ENCODE data around the gene EMILIN1.

Gene EMILIN1

GRCh38 chr2:27095427-27095744, 17.0 kb downstream of the EMILIN1 start:
- Histone ChIP-seq H3K4me1 (ENCODE audit: control insufficient read depth, insufficient read depth, low read length) (no peaks in the 10 kb centered on the region), H3K27ac (ENCODE audit: low read length) (no peak overlapping the region), H3K9me3 (ENCODE audit: control insufficient read depth, insufficient read depth, low read length) (no peaks in the 10 kb centered on the region), H3K4me3 (ENCODE audit: low read length) (no peak overlapping the region), H3K27me3 (ENCODE audit: control insufficient read depth, insufficient read depth, low read length) (no peaks in the 10 kb centered on the region), H3K36me3 (ENCODE audit: control insufficient read depth, insufficient read depth, low read length) (no peaks in the 10 kb centered on the region)
- DNase-seq (ENCODE audit: low read depth, low spot score): no peak
- no CpG with 5 or more reads among the region's 2 CpGs for WGBS (ENCODE audit: insufficient coverage, insufficient read length)

- DNase-seq (ENCODE audit: low read depth, low spot score): no peak
These were observed 17.6 kb downstream of the EMILIN1 start for GRCh38 chr2:27095745-27096651.

GRCh38 chr2:27096748-27097297, 18.4 kb downstream of the EMILIN1 start:
- no peaks in the 10 kb centered on the region for H3K36me3 ChIP-seq (ENCODE audit: control insufficient read depth, insufficient read depth, low read length)
- H3K4me1 ChIP-seq (ENCODE audit: control insufficient read depth, insufficient read depth, low read length): no peaks in the 10 kb centered on the region
- H3K4me3 ChIP-seq (ENCODE audit: low read length): no peak overlapping the region
- no peak for DNase-seq (ENCODE audit: low read depth, low spot score)
- H3K27me3 ChIP-seq (ENCODE audit: control insufficient read depth, insufficient read depth, low read length): no peaks in the 10 kb centered on the region
- no peaks in the 10 kb centered on the region for H3K9me3 ChIP-seq (ENCODE audit: control insufficient read depth, insufficient read depth, low read length)
- no CpG with 5 or more reads among the region's 3 CpGs for WGBS (ENCODE audit: insufficient coverage, insufficient read length)
- no peak overlapping the region for H3K27ac ChIP-seq (ENCODE audit: low read length)

More at GRCh38 chr2:27095745-27096651, 17.6 kb downstream of the EMILIN1 start:
- WGBS (ENCODE audit: insufficient coverage, insufficient read length): no CpG with 5 or more reads among the region's 18 CpGs
- H3K4me3 ChIP-seq (ENCODE audit: low read length): no peak overlapping the region
- H3K27ac ChIP-seq (ENCODE audit: low read length): no peak overlapping the region
- H3K27me3 ChIP-seq (ENCODE audit: control insufficient read depth, insufficient read depth, low read length): no peaks in the 10 kb centered on the region
- no peaks in the 10 kb centered on the region for H3K4me1 ChIP-seq (ENCODE audit: control insufficient read depth, insufficient read depth, low read length)
- no peaks in the 10 kb centered on the region for H3K36me3 ChIP-seq (ENCODE audit: control insufficient read depth, insufficient read depth, low read length)
- H3K9me3 ChIP-seq (ENCODE audit: control insufficient read depth, insufficient read depth, low read length): no peaks in the 10 kb centered on the region

GRCh38 chr2:27097341-27097740, 18.9 kb downstream of the EMILIN1 start:
- Histone ChIP-seq H3K36me3 (ENCODE audit: control insufficient read depth, insufficient read depth, low read length) (no peaks in the 10 kb centered on the region), H3K9me3 (ENCODE audit: control insufficient read depth, insufficient read depth, low read length) (no peaks in the 10 kb centered on the region), H3K27ac (ENCODE audit: low read length) (no peak overlapping the region), H3K4me3 (ENCODE audit: low read length) (no peak overlapping the region), H3K4me1 (ENCODE audit: control insufficient read depth, insufficient read depth, low read length) (no peaks in the 10 kb centered on the region), H3K27me3 (ENCODE audit: control insufficient read depth, insufficient read depth, low read length) (no peaks in the 10 kb centered on the region)
- no CpG with 5 or more reads among the region's 14 CpGs for WGBS (ENCODE audit: insufficient coverage, insufficient read length)
- DNase-seq (ENCODE audit: low read depth, low spot score): no peak

- H3K9me3 ChIP-seq (ENCODE audit: control insufficient read depth, insufficient read depth, low read length): no peaks in the 10 kb centered on the region
- no peak overlapping the region for H3K27ac ChIP-seq (ENCODE audit: low read length)
- no CpG with 5 or more reads among the region's 19 CpGs for WGBS (ENCODE audit: insufficient coverage, insufficient read length)
- H3K36me3 ChIP-seq (ENCODE audit: control insufficient read depth, insufficient read depth, low read length): no peaks in the 10 kb centered on the region
- H3K27me3 ChIP-seq (ENCODE audit: control insufficient read depth, insufficient read depth, low read length): no peaks in the 10 kb centered on the region
- no peak overlapping the region for H3K4me3 ChIP-seq (ENCODE audit: low read length)
- H3K4me1 ChIP-seq (ENCODE audit: control insufficient read depth, insufficient read depth, low read length): no peaks in the 10 kb centered on the region
- no peak for DNase-seq (ENCODE audit: low read depth, low spot score)
These were observed 21.0 kb downstream of the EMILIN1 start for GRCh38 chr2:27099334-27099955.

GRCh38 chr2:27100036-27100435, 21.6 kb downstream of the EMILIN1 start:
- H3K27me3 ChIP-seq (ENCODE audit: control insufficient read depth, insufficient read depth, low read length): no peaks in the 10 kb centered on the region
- H3K4me1 ChIP-seq (ENCODE audit: control insufficient read depth, insufficient read depth, low read length): no peaks in the 10 kb centered on the region
- H3K27ac ChIP-seq (ENCODE audit: low read length): no peak overlapping the region
- DNase-seq (ENCODE audit: low read depth, low spot score): no peak
- no peak overlapping the region for H3K4me3 ChIP-seq (ENCODE audit: low read length)
- no peaks in the 10 kb centered on the region for H3K9me3 ChIP-seq (ENCODE audit: control insufficient read depth, insufficient read depth, low read length)
- no CpG with 5 or more reads among the region's 10 CpGs for WGBS (ENCODE audit: insufficient coverage, insufficient read length)
- H3K36me3 ChIP-seq (ENCODE audit: control insufficient read depth, insufficient read depth, low read length): no peaks in the 10 kb centered on the region

GRCh38 chr2:27102329-27102728, 23.9 kb downstream of the EMILIN1 start:
- H3K27ac ChIP-seq (ENCODE audit: low read length): no peak overlapping the region
- H3K4me3 ChIP-seq (ENCODE audit: low read length): no peak overlapping the region
- H3K9me3 ChIP-seq (ENCODE audit: control insufficient read depth, insufficient read depth, low read length): no peaks in the 10 kb centered on the region
- H3K36me3 ChIP-seq (ENCODE audit: control insufficient read depth, insufficient read depth, low read length): no peaks in the 10 kb centered on the region
- DNase-seq (ENCODE audit: low read depth, low spot score): no peak
- no CpG with 5 or more reads among the region's 5 CpGs for WGBS (ENCODE audit: insufficient coverage, insufficient read length)
- no peaks in the 10 kb centered on the region for H3K27me3 ChIP-seq (ENCODE audit: control insufficient read depth, insufficient read depth, low read length)
- H3K4me1 ChIP-seq (ENCODE audit: control insufficient read depth, insufficient read depth, low read length): no peaks in the 10 kb centered on the region

- Histone ChIP-seq H3K4me3 (ENCODE audit: low read length) (no peak overlapping the region), H3K4me1 (ENCODE audit: control insufficient read depth, insufficient read depth, low read length) (no peaks in the 10 kb centered on the region), H3K9me3 (ENCODE audit: control insufficient read depth, insufficient read depth, low read length) (no peaks in the 10 kb centered on the region), H3K36me3 (ENCODE audit: control insufficient read depth, insufficient read depth, low read length) (no peaks in the 10 kb centered on the region), H3K27me3 (ENCODE audit: control insufficient read depth, insufficient read depth, low read length) (no peaks in the 10 kb centered on the region), H3K27ac (ENCODE audit: low read length) (no peak overlapping the region)
- no peak for DNase-seq (ENCODE audit: low read depth, low spot score)
- no CpG with 5 or more reads among the region's 3 CpGs for WGBS (ENCODE audit: insufficient coverage, insufficient read length)
These were observed 27.6 kb downstream of the EMILIN1 start for GRCh38 chr2:27105981-27106380.

- Histone ChIP-seq H3K9me3 (ENCODE audit: control insufficient read depth, insufficient read depth, low read length) (no peaks in the 10 kb centered on the region), H3K27ac (ENCODE audit: low read length) (no peak overlapping the region), H3K36me3 (ENCODE audit: control insufficient read depth, insufficient read depth, low read length) (no peaks in the 10 kb centered on the region), H3K27me3 (ENCODE audit: control insufficient read depth, insufficient read depth, low read length) (no peaks in the 10 kb centered on the region), H3K4me1 (ENCODE audit: control insufficient read depth, insufficient read depth, low read length) (no peaks in the 10 kb centered on the region), H3K4me3 (ENCODE audit: low read length) (no peak overlapping the region)
- no CpG with 5 or more reads among the region's 2 CpGs for WGBS (ENCODE audit: insufficient coverage, insufficient read length)
- DNase-seq (ENCODE audit: low read depth, low spot score): no peak
These were observed 29.8 kb downstream of the EMILIN1 start for GRCh38 chr2:27108221-27108620.

- Histone ChIP-seq H3K27me3 (ENCODE audit: control insufficient read depth, insufficient read depth, low read length) (no peaks in the 10 kb centered on the region), H3K9me3 (ENCODE audit: control insufficient read depth, insufficient read depth, low read length) (no peaks in the 10 kb centered on the region), H3K27ac (ENCODE audit: low read length) (no peak overlapping the region), H3K36me3 (ENCODE audit: control insufficient read depth, insufficient read depth, low read length) (no peaks in the 10 kb centered on the region), H3K4me3 (ENCODE audit: low read length) (no peak overlapping the region), H3K4me1 (ENCODE audit: control insufficient read depth, insufficient read depth, low read length) (no peaks in the 10 kb centered on the region)
- WGBS (ENCODE audit: insufficient coverage, insufficient read length): no CpG with 5 or more reads among the region's 3 CpGs
- no peak for DNase-seq (ENCODE audit: low read depth, low spot score)
These were observed 30.7 kb downstream of the EMILIN1 start for GRCh38 chr2:27109083-27109482.

Measured in iPS DF 6.9 (cell line).